H9 (cell line): ENCODE data around the gene BCAS4. TPM values are rescaled to one million over a fixed set of nuclear protein-coding genes. Genes with fewer than 3 reads are reported as not detected.

Experiments
- DNase-seq: peaks from one replicate; pipeline ENCODE4 v3.0.0-alpha.2; 2017
- H2AFZ ChIP-seq: one replicate; pipeline ENCODE4 v1.6.1; 2013; ENCODE audit warnings: mild to moderate bottlenecking, low read length, control low read depth, moderate library complexity
- H2AK5ac ChIP-seq: 2 replicates; pipeline ENCODE4 v1.6.1; 2013; ENCODE audit warnings: low read length, control low read depth, mixed read lengths; ENCODE audit not compliant: insufficient read length
- H2BK120ac ChIP-seq: one replicate; pipeline ENCODE4 v1.6.1; 2013; ENCODE audit warnings: low read depth, mild to moderate bottlenecking, low read length, control low read depth, inconsistent platforms; ENCODE audit not compliant: poor library complexity, severe bottlenecking
- H2BK12ac ChIP-seq: 2 replicates; pipeline ENCODE4 v1.6.1; 2013; ENCODE audit warnings: low read length, control low read depth, mixed read lengths, low read depth; ENCODE audit not compliant: insufficient read length
- H2BK15ac ChIP-seq: 2 replicates; pipeline ENCODE4 v1.6.1; 2013; ENCODE audit warnings: low read depth, low read length, control low read depth
- H2BK20ac ChIP-seq: one replicate; pipeline ENCODE4 v1.6.1; 2013; ENCODE audit warnings: low read depth, mild to moderate bottlenecking, low read length, control low read depth, inconsistent platforms; ENCODE audit not compliant: poor library complexity, severe bottlenecking
- H2BK5ac ChIP-seq: 2 replicates; pipeline ENCODE4 v1.6.1; 2013; ENCODE audit warnings: low read length, control low read depth, mixed read lengths; ENCODE audit not compliant: insufficient read length
- H3K14ac ChIP-seq: 2 replicates; pipeline ENCODE4 v1.6.1; 2013; ENCODE audit warnings: low read length, control low read depth; ENCODE audit not compliant: insufficient read depth
- H3K18ac ChIP-seq: 2 replicates; pipeline ENCODE4 v1.6.1; 2013; ENCODE audit warnings: low read depth, mild to moderate bottlenecking, mixed read lengths, low read length, control low read depth; ENCODE audit not compliant: insufficient read length
- H3K23ac ChIP-seq: 2 replicates; pipeline ENCODE4 v1.6.1; 2013; ENCODE audit warnings: low read length, control low read depth, mixed read lengths, low read depth; ENCODE audit not compliant: insufficient read length
- H3K23me2 ChIP-seq: 2 replicates; pipeline ENCODE4 v1.6.1; 2013; ENCODE audit warnings: low read depth, mild to moderate bottlenecking, mixed read lengths, low read length, control low read depth; ENCODE audit not compliant: insufficient read length, poor library complexity, severe bottlenecking
- H3K27ac ChIP-seq: 2 replicates; pipeline ENCODE4 v1.5.1; 2013; ENCODE audit warnings: low read length, control low read depth, mixed read lengths, low read depth; ENCODE audit not compliant: insufficient read length
- H3K27me3 ChIP-seq: 2 replicates; pipeline ENCODE4 v1.6.1; 2013; ENCODE audit warnings: low read length, control low read depth, inconsistent platforms; ENCODE audit not compliant: insufficient read depth
- H3K4ac ChIP-seq: 2 replicates; pipeline ENCODE4 v1.6.1; 2013; ENCODE audit warnings: low read depth, mild to moderate bottlenecking, control low read depth, inconsistent platforms, low read length, moderate library complexity
- H3K4me1 ChIP-seq: 2 replicates; pipeline ENCODE4 v1.6.1; 2013; ENCODE audit warnings: low read length, control low read depth, inconsistent platforms; ENCODE audit not compliant: insufficient read depth
- H3K4me2 ChIP-seq: 2 replicates; pipeline ENCODE4 v1.6.1; 2013; ENCODE audit warnings: low read length, control low read depth, mixed read lengths; ENCODE audit not compliant: insufficient read length, insufficient read depth
- H3K56ac ChIP-seq: 2 replicates; pipeline ENCODE4 v1.6.1; 2013; ENCODE audit warnings: low read depth, mild to moderate bottlenecking, mixed read lengths, low read length, control low read depth; ENCODE audit not compliant: insufficient read length
- H3K79me1 ChIP-seq: 2 replicates; pipeline ENCODE4 v1.6.1; 2013; ENCODE audit warnings: low read depth, mild to moderate bottlenecking, moderate library complexity, low read length, control low read depth, inconsistent platforms; ENCODE audit not compliant: insufficient read depth, poor library complexity, severe bottlenecking
- H3K79me2 ChIP-seq: 2 replicates; pipeline ENCODE4 v1.6.1; 2013; ENCODE audit warnings: low read length, control low read depth, inconsistent platforms; ENCODE audit not compliant: insufficient read depth
- H3K9ac ChIP-seq: 2 replicates; pipeline ENCODE4 v1.6.1; 2013; ENCODE audit warnings: low read length, control low read depth, mixed read lengths; ENCODE audit not compliant: insufficient read length; ENCODE audit errors: extremely low read depth
- H3K9me3 ChIP-seq: one replicate; pipeline ENCODE4 v1.6.1; 2013; ENCODE audit warnings: low read depth, low read length, inconsistent platforms; ENCODE audit not compliant: control insufficient read depth
- H3T11ph ChIP-seq: one replicate; pipeline ENCODE4 v1.6.1; 2013; ENCODE audit warnings: mild to moderate bottlenecking, low read length, control low read depth, inconsistent platforms
- H4K20me1 ChIP-seq: one replicate; pipeline ENCODE4 v1.6.1; 2013; ENCODE audit not compliant: control insufficient read depth, insufficient read length, insufficient read depth
- H4K5ac ChIP-seq: 2 replicates; pipeline ENCODE4 v1.6.1; 2013; ENCODE audit warnings: low read depth, mild to moderate bottlenecking, mixed read lengths, low read length, control low read depth; ENCODE audit not compliant: insufficient read length
- H4K8ac ChIP-seq: replicated peaks from 2 replicates; pipeline ENCODE4 v1.6.1; 2013; ENCODE audit warnings: low read length, control low read depth, mixed read lengths, low read depth; ENCODE audit not compliant: insufficient read length
- H4K91ac ChIP-seq: 2 replicates; pipeline ENCODE4 v1.6.1; 2013; ENCODE audit warnings: low read depth, mild to moderate bottlenecking, moderate library complexity, mixed read lengths, low read length, control low read depth; ENCODE audit not compliant: insufficient read length
- H3K27ac Mint-ChIP-seq, 3 experiments: 2 replicates in 2 of 3; 3 replicates in 1 of 3; pipeline ENCODE4 v1.8.0; 2020 to 2021; ENCODE audit warnings: mixed read lengths in 3 of 3, mild to moderate bottlenecking in 1 of 3, moderate library complexity in 1 of 3
- H3K27me3 Mint-ChIP-seq: 2 replicates; pipeline ENCODE4 v1.8.0; 2021; ENCODE audit warnings: low read depth, mild to moderate bottlenecking, moderate library complexity, mixed read lengths
- H3K36me3 Mint-ChIP-seq, 3 experiments: 2 replicates in 2 of 3; 3 replicates in 1 of 3; pipeline ENCODE4 v1.8.0; 2020 to 2021; ENCODE audit warnings: low read depth in 3 of 3, mixed read lengths in 3 of 3; ENCODE audit not compliant: insufficient read depth in 1 of 3
- H3K4me1 Mint-ChIP-seq, 2 experiments: 2 replicates each; pipeline ENCODE4 v1.8.0; 2020; ENCODE audit warnings: mixed read lengths in 2 of 2
- H3K4me3 Mint-ChIP-seq, 2 experiments: 2 replicates in 1 of 2; 3 replicates in 1 of 2; pipeline ENCODE4 v1.8.0; 2020 to 2021; ENCODE audit warnings: mild to moderate bottlenecking in 2 of 2, mixed read lengths in 2 of 2, moderate library complexity in 1 of 2
- H3K9me3 Mint-ChIP-seq, 2 experiments: 2 replicates in 1 of 2; 3 replicates in 1 of 2; pipeline ENCODE4 v1.8.0; 2020; ENCODE audit warnings: mild to moderate bottlenecking in 2 of 2, mixed read lengths in 2 of 2, moderate library complexity in 1 of 2
- WGBS: extraction: QIAGEN DNeasy Blood & Tissue Kit; methylation state at CpG from one replicate; pipeline ENCODE4 v1.1.7; 2013; ENCODE audit warnings: missing lambda C conversion rate, low lambda C conversion rate, mixed read lengths; ENCODE audit not compliant: insufficient read length; ENCODE audit errors: extremely low coverage; 5-methylcytosine and 5-hydroxymethylcytosine counted together
- total RNA-seq: library from RNA; stranded (reverse); gene quantifications from 2 replicates; pipeline ENCODE4 v1.2.1, GENCODE V29; 2021
- TF ChIP-seq, protein P1 (sequence below): fragments of 200-600 bp; sonication (generic); conservative IDR thresholded peaks from 3 replicates; pipeline ENCODE4 v1.8.0; 2021; ENCODE audit warnings: antibody characterized with exemption, mild to moderate bottlenecking

The BCAS4 gene
- total RNA-seq, 1 experiment from 2014 or later, result 16.9 TPM

DNA sequence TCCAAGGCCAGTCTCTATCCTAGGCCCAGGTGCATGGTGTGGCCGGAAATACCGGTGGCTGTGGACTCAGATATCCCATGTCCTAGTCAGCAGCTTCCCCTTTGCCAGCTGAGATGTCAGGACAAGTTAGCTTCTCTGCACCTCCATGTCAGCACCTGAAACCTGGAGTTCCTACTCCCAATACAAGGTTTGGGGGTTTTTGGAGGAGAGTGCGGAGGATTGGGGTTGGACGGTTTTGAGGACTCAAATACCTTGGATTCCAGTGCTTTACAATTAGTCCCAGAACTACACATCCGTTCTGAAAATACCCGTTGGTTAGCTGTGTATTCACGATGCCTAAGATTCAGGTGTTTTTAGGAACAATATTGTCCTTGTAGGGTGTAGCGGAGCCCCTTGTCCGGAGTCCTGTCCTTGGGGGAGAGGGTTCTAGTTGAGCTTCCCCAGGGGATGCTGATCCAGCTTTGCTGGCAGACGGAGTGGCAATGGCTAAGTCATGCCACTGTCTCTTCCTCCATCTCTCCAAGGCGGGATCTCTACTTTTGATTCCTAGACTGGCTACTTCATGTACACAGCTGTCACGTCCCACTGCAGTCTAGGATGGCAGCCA, 91.4 kb downstream of the BCAS4 start:
- Histone ChIP-seq H3K9ac (no peak overlapping the region), H3K79me2 (no peaks in the 10 kb centered on the region), H2AK5ac (no peak overlapping the region), H3K4me1 (no peaks in the 10 kb centered on the region), H2AFZ (no peak overlapping the region), H2BK5ac (no peak overlapping the region), H4K20me1 (peaks cover 4% of the 10 kb centered on the region), H3K23me2 (no peaks in the 10 kb centered on the region), H3K27ac (no peak overlapping the region), H3K4me2 (no peak overlapping the region), H3K9me3 (no peaks in the 10 kb centered on the region), H3K56ac (no peak overlapping the region), H3K79me1 (peaks cover 3% of the 10 kb centered on the region), H4K5ac (no peak overlapping the region), H3K14ac (no peak overlapping the region), H2BK15ac (no peak overlapping the region), H4K91ac (no peak overlapping the region), H2BK120ac (no peak overlapping the region), H2BK12ac (no peak overlapping the region), H4K8ac (no peak overlapping the region), H3K4ac (no peak overlapping the region), H3K23ac (no peak overlapping the region), H3K18ac (no peak overlapping the region), H2BK20ac (no peak overlapping the region), H3T11ph (no peak overlapping the region), H3K27me3 (no peaks in the 10 kb centered on the region)
- TF ChIP-seq, protein P1, sequence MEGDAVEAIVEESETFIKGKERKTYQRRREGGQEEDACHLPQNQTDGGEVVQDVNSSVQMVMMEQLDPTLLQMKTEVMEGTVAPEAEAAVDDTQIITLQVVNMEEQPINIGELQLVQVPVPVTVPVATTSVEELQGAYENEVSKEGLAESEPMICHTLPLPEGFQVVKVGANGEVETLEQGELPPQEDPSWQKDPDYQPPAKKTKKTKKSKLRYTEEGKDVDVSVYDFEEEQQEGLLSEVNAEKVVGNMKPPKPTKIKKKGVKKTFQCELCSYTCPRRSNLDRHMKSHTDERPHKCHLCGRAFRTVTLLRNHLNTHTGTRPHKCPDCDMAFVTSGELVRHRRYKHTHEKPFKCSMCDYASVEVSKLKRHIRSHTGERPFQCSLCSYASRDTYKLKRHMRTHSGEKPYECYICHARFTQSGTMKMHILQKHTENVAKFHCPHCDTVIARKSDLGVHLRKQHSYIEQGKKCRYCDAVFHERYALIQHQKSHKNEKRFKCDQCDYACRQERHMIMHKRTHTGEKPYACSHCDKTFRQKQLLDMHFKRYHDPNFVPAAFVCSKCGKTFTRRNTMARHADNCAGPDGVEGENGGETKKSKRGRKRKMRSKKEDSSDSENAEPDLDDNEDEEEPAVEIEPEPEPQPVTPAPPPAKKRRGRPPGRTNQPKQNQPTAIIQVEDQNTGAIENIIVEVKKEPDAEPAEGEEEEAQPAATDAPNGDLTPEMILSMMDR, result no peak
- no peak for DNase-seq
- WGBS, result no CpG with 5 or more reads among the region's 12 CpGs
- Mint-ChIP-seq H3K36me3 (peaks cover 12 to 32% (median 26%) of the 10 kb centered on the region in 3 experiments; a peak in 6 of 7 replicates), H3K27me3 (no peaks in the 10 kb centered on the region), H3K9me3 (no peaks in the 10 kb centered on the region), H3K4me1 (peaks cover 8 to 10% of the 10 kb centered on the region in 2 experiments), H3K27ac (peak overlapping the region in 1 of 3 experiments; percentile 44; a peak in 1 of 7 replicates), H3K4me3 (no peak overlapping the region; a peak in 1 of 5 replicates)
